NCI-H1694 (cell line): ENCODE results near the gene REEP5.
"Not testable (repeated sequence)": the region's sequence is repeated elsewhere in the genome, so short reads cannot be mapped to it uniquely, and the experiment has no call there.

Experiments used
- DNase-seq: peaks from one replicate; lab custom pipeline; 2025; lab: John Stamatoyannopoulos, UW

REEP5 gene

GRCh38 chr5:112885001-112885400 is 37.0 kb downstream of the REEP5 start:
- DNase-seq = no peak

GRCh38 chr5:112883192-112883591 is 38.8 kb downstream of the REEP5 start:
- DNase-seq = no peak

- DNase-seq = no peak
These were observed 41.6 kb downstream of the REEP5 start for GRCh38 chr5:112880219-112880964.

- no peak for DNase-seq
These were observed 43.3 kb downstream of the REEP5 start for GRCh38 chr5:112878760-112879159.

GRCh38 chr5:112878101-112878500 is 43.9 kb downstream of the REEP5 start:
- DNase-seq = no peak

- no peak for DNase-seq
These were observed 45.7 kb downstream of the REEP5 start for GRCh38 chr5:112876362-112876761.

- DNase-seq = no peak
These were observed 51.1 kb downstream of the REEP5 start for GRCh38 chr5:112870966-112871365.

GRCh38 chr5:112869948-112870347 is 52.1 kb downstream of the REEP5 start:
- no peak for DNase-seq

GRCh38 chr5:112867411-112867810 is 54.6 kb downstream of the REEP5 start:
- no peak for DNase-seq

- no peak for DNase-seq
These were observed 55.3 kb downstream of the REEP5 start for GRCh38 chr5:112866739-112867138.

GRCh38 chr5:112865128-112865527 is 56.9 kb downstream of the REEP5 start:
- DNase-seq = no peak

GRCh38 chr5:112863549-112863948 is 58.5 kb downstream of the REEP5 start:
- no peak for DNase-seq

- no peak for DNase-seq
These were observed 59.9 kb downstream of the REEP5 start for GRCh38 chr5:112862085-112862484.

- DNase-seq = no peak
These were observed 60.4 kb downstream of the REEP5 start for GRCh38 chr5:112861638-112861985.

- DNase-seq = peak; percentile 95
These were observed 60.9 kb downstream of the REEP5 start, which contains the start of gene SRP19 for GRCh38 chr5:112860929-112861637. TSS of gene SRP19 (plus strand) at chr5:112861287. CDS start at chr5:112861377, 90 bp downstream.

- DNase-seq = not testable (repeated sequence)
These were observed 61.5 kb downstream of the REEP5 start for GRCh38 chr5:112860571-112860928.

- no peak for DNase-seq
These were observed 64.2 kb downstream of the REEP5 start for GRCh38 chr5:112857866-112858265.

GRCh38 chr5:112854651-112855050 is 67.4 kb downstream of the REEP5 start:
- no peak for DNase-seq

- no peak for DNase-seq
These were observed 72.1 kb downstream of the REEP5 start for GRCh38 chr5:112849912-112850311.

- peak; percentile 47 for DNase-seq
These were observed 73.8 kb downstream of the REEP5 start for GRCh38 chr5:112848116-112848811.

GRCh38 chr5:112847306-112847705 is 74.7 kb downstream of the REEP5 start:
- no peak for DNase-seq

GRCh38 chr5:112846556-112846955 is 75.5 kb downstream of the REEP5 start:
- DNase-seq = no peak

- no peak for DNase-seq
These were observed 77.5 kb downstream of the REEP5 start for GRCh38 chr5:112844489-112844888.
